Erythroblast (primary cell): ENCODE results near the gene ANKMY1.

Source experiments
- GATA1 ChIP-seq: IDR thresholded peaks from 2 replicates; pipeline ENCODE4 v1.6.1; 2011; ENCODE audit warnings: low read depth, mild to moderate bottlenecking, control low read depth, low read length, moderate library complexity
- POLR2A ChIP-seq: IDR thresholded peaks from 2 replicates; pipeline ENCODE4 v1.6.1; 2011; ENCODE audit warnings: mild to moderate bottlenecking, low read length

DNA sequence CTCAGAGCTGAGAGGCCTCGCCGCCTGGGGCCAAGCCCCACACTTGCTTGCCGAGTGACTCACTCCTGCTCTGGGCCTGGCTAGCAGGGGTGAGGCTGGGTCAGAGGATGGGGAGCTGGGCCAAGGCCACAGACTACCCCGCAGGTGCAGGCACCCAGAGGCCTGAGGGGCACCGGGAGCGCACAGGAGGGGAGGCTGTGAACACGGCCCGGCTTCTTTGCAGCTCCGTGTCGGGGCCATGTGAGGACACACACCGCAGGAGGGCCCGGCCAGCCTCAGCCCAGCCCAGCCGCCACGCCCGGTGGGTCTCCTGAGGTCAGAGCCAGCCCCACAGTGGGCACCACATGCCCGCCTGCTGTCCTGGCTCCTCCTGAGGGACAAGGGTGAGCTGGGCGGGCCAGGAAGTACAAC, 113.9 kb downstream of the ANKMY1 start:
- TF ChIP-seq POLR2A = no peak
- no peak for TF ChIP-seq GATA1
